Common myeloid progenitor, CD34-positive (primary cell): ENCODE measurements around the gene ALDH1A3.

Experiments
- CTCF ChIA-PET: fragments of 350-600 bp; sonication (Branson Sonifier 250); formaldehyde crosslinking; loops from one replicate; lab custom pipeline; 2021; ENCODE audit warnings: antibody characterized with exemption; lab: Charles Lee
- POLR2A ChIA-PET: fragments of 350-600 bp; sonication (Branson Sonifier 250); formaldehyde crosslinking; loops from one replicate; lab custom pipeline; 2021; ENCODE audit warnings: antibody characterized with exemption; lab: Charles Lee
- DNase-seq, 3 donors: peaks; one replicate each; pipeline versions ENCODE4 v3.0.0 to v3.0.0-alpha.2; 2013
- H3K27ac ChIP-seq, 2 experiments: 1 replicate in 1 of 2; 2 replicates in 1 of 2; pipeline ENCODE4 v1.7.0; 2013; ENCODE audit warnings: inconsistent platforms in 2 of 2, low read length in 2 of 2, mild to moderate bottlenecking in 2 of 2, low read depth in 1 of 2, moderate library complexity in 1 of 2; ENCODE audit not compliant: severe bottlenecking in 2 of 2, insufficient read depth in 1 of 2, poor library complexity in 1 of 2
- H3K27me3 ChIP-seq, 5 experiments: replicated peaks in 2 of 5; 1 replicate in 3 of 5; 2 replicates in 2 of 5; pipeline versions ENCODE4 v1.6.1 to v1.7.0; 2013; ENCODE audit warnings: low read length in 4 of 5, mild to moderate bottlenecking in 2 of 5, moderate library complexity in 2 of 5, inconsistent platforms in 1 of 5; ENCODE audit not compliant: insufficient read depth in 5 of 5, control insufficient read depth in 4 of 5
- H3K36me3 ChIP-seq, 4 experiments: 1 replicate in 2 of 4; 2 replicates in 2 of 4; pipeline versions ENCODE4 v1.6.1 to v1.7.0; 2013; ENCODE audit warnings: low read length in 3 of 4, control low read depth in 1 of 4, mild to moderate bottlenecking in 1 of 4; ENCODE audit not compliant: control insufficient read depth in 4 of 4, insufficient read depth in 4 of 4
- H3K4me1 ChIP-seq, 4 experiments: 1 replicate in 3 of 4; 2 replicates in 1 of 4; pipeline versions ENCODE4 v1.6.1 to v1.7.1; 2013; ENCODE audit warnings: low read length in 3 of 4, mild to moderate bottlenecking in 3 of 4, control low read depth in 1 of 4, inconsistent platforms in 1 of 4, moderate library complexity in 1 of 4; ENCODE audit not compliant: control insufficient read depth in 4 of 4, insufficient read depth in 4 of 4; ENCODE audit errors: control extremely low read depth in 1 of 4
- H3K4me3 ChIP-seq, 7 experiments: 1 replicate in 4 of 7; 2 replicates in 3 of 7; pipeline versions ENCODE4 v1.5.1 to v1.7.0; 2013; ENCODE audit warnings: mild to moderate bottlenecking in 7 of 7, low read length in 6 of 7, moderate library complexity in 6 of 7, inconsistent platforms in 2 of 7, low read depth in 2 of 7, control low read depth in 1 of 7; ENCODE audit not compliant: insufficient read depth in 4 of 7, control insufficient read depth in 1 of 7; ENCODE audit errors: extremely low read depth in 1 of 7
- H3K9me3 ChIP-seq, 5 experiments: 1 replicate in 4 of 5; 2 replicates in 1 of 5; pipeline versions ENCODE4 v1.6.1 to v1.7.1; 2013; ENCODE audit warnings: low read length in 4 of 5, mild to moderate bottlenecking in 2 of 5, inconsistent platforms in 1 of 5, low read depth in 1 of 5, moderate library complexity in 1 of 5; ENCODE audit not compliant: control insufficient read depth in 4 of 5, insufficient read depth in 2 of 5; ENCODE audit errors: control extremely low read depth in 1 of 5
- WGBS: methylation state at CpG from one replicate; pipeline ENCODE4 v1.1.5; 2013; ENCODE audit not compliant: insufficient coverage; 5-methylcytosine and 5-hydroxymethylcytosine counted together

Gene ALDH1A3

DNA sequence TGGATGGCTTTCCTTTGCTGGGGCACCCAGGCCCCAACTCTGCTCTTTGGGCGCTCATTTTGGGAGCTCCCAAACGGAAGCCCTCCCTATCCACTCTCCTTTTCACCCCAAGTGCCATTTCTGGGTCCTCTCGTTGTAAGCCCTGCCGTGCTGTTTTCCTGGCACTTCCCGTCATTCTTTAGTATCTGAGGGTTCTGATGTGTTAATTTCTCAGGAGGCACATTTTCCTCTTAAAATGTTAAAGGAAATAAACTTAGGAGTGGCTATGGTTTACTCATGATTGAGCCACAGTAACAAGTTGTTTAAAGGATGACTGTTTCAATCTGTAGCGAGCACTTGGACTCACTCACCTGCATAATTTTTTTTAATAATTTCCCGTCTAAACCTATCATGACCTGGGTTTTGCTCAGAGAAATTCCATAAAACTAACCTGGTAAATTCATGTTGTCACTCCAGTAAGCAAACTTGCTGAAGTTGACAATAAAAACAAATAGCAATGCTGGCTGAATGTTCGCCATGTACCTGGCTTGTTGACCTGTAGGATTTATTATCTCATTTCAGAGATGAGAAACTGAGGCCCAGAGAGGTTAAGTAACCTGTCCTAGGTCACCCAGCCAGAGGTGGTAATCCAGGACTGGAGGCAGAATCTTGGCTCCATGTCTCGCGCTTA, 10.6 kb downstream of the ALDH1A3 start:
- H3K4me3 ChIP-seq: no peak overlapping the region
- ChIA-PET POLR2A (no interaction called here), CTCF (interaction anchor here (0.8 to 2.3 kb wide), 4 partner anchors 15 to 118 kb away, joined by 3 to 9 read pairs (median 5); no protein-coding TSS in a partner anchor)
- H3K36me3 ChIP-seq: no peaks in the 10 kb centered on the region
- H3K27me3 ChIP-seq: peaks cover 0 to 83% (median 27%) of the 10 kb centered on the region in 5 experiments
- DNase-seq: no peak
- WGBS: 91% methylated on average over 7 of the region's 10 CpGs
- no peaks in the 10 kb centered on the region for H3K9me3 ChIP-seq
- H3K4me1 ChIP-seq: peaks cover 0 to 14% (median 4%) of the 10 kb centered on the region in 4 experiments
- no peak overlapping the region for H3K27ac ChIP-seq

DNA sequence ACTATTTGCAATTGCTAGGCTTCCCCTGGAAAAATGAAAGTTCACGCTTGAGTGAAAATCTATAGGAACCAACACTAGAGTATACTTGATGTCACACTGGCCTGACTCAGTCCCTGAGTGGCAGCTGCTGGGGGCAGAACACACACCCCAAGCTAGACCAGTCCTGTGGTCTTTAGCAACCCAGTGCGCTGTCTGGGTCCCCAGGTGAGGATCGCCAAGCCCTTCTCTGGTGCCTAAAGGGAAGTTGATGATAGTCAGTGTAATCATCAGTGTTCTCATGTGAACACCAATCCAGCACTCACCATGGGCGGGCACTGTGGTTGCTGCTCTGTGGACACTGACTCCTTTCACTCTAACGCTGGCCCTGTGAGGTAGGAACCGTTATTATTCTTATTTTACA, 11.2 kb downstream of the ALDH1A3 start:
- H3K9me3 ChIP-seq: no peaks in the 10 kb centered on the region
- no peak for DNase-seq
- no peak overlapping the region for H3K27ac ChIP-seq
- ChIA-PET POLR2A (no interaction called here), CTCF (interaction anchor here (1.2 kb wide), 1 partner anchor 16 kb away, joined by 4 read pairs; no protein-coding TSS in a partner anchor)
- H3K4me3 ChIP-seq: no peak overlapping the region
- 94% methylated on average over 4 of the region's 6 CpGs for WGBS
- no peaks in the 10 kb centered on the region for H3K36me3 ChIP-seq
- peaks cover 0 to 14% (median 4%) of the 10 kb centered on the region in 4 experiments for H3K4me1 ChIP-seq
- H3K27me3 ChIP-seq: peaks cover 0 to 77% (median 26%) of the 10 kb centered on the region in 5 experiments

DNA sequence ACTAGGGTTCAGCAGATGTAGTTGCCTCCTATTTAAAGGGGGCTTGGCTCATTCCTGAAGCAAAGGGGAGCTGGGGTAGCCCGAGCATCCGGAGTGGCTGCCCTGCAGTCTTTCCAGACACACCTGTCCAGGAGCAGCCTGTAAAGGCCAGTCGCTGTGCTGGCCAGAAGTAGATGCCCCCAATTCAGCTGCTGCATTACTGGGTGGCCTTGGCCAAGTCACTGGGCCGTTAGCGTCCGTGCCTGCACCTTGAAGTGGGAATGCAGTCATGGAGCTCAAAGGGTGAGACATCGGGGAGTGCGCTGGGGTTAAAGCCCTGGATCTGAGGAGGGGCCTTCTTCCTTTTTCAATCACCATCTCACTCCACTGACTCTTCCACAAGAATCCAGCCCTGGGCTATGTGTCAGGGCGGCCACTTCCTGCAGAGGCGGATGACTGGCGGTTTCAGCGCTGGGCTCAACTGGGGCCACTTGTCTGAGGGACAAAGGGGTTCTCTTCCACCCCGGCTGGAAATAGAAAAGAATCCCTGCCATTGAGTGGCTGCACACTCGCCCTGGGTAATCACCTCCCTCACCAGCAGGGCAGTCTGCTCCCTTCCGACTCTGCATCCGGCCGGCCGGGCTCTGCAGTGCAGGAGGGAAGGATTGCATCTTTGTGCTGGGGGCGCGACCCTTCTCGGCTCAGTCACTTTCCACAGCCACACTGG, 11.8 kb downstream of the ALDH1A3 start:
- H3K27me3 ChIP-seq: peaks cover 0 to 71% (median 23%) of the 10 kb centered on the region in 5 experiments
- H3K36me3 ChIP-seq: no peaks in the 10 kb centered on the region
- no peak overlapping the region for H3K27ac ChIP-seq
- H3K4me1 ChIP-seq: peaks cover 0 to 14% (median 4%) of the 10 kb centered on the region in 4 experiments
- DNase-seq: no peak
- ChIA-PET CTCF (interaction anchor here (0.8 to 2.1 kb wide), 3 partner anchors 12 to 20 kb away, joined by 4 to 6 read pairs (median 4); partner anchors contain the start of gene ALDH1A3), POLR2A (no interaction called here)
- no peak overlapping the region for H3K4me3 ChIP-seq
- H3K9me3 ChIP-seq: no peaks in the 10 kb centered on the region
- WGBS: 47% methylated on average over 17 of the region's 21 CpGs

DNA sequence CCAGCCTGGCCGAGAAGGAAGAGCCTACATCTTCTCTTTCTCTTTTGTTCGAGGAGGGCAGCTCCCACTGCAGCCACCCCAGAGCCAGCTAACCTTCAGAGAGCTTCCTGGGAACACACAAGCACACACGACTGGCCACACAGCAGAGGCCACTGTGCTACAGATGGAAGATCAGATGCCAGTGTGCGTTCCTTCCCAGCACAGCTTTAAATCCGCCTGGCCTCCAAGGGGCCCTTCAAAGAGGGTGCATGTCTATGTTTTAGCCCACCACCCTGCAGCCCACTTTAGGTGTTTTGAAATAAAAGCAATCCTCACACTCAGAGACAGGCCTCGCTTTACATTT, 12.4 kb downstream of the ALDH1A3 start:
- Histone ChIP-seq H3K27ac (no peak overlapping the region), H3K9me3 (no peaks in the 10 kb centered on the region), H3K4me3 (no peak overlapping the region), H3K4me1 (peaks cover 0 to 14% (median 4%) of the 10 kb centered on the region in 4 experiments), H3K36me3 (no peaks in the 10 kb centered on the region), H3K27me3 (peaks cover 0 to 67% (median 20%) of the 10 kb centered on the region in 5 experiments)
- DNase-seq: no peak
- CTCF ChIA-PET: interaction anchor here (0.8 to 2.1 kb wide), 3 partner anchors 12 to 20 kb away, joined by 4 to 6 read pairs (median 4); partner anchors contain the start of gene ALDH1A3
- WGBS: 71% methylated on average over 6 of the region's 6 CpGs
- POLR2A ChIA-PET: no interaction called here

DNA sequence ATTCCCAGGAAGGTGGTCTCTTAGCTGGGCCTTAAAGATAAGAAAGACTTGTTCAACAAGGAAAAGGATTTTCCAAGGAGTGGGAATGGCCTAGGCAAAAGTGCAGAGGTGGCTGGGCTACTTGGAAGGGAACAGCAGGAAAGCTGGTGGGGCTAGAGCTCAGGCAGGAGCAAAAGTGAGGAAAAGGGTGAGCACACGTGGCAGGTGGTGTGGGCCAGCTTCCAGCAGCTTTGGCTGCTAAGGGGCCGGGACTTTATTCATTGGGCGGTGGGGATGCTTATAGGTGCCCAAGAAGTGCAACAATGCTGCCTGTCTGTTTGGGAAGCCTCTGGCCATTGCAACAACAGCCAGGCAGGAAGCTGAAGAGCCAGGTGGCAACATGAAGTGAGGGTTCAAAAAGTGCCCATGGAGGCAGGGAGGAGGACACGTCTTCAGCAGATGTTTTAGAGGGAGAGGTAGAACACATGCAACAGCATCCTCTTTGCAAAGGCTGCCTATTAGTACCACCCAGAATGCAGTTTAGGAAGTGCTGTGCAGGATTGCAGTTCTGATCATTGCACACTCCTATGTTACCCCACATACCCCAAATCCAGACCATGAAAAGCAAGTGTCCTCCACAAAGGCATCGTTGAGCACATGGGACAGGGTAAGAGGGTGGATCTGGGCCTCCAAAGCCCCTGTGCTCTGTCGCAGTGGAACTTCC, 13.8 kb downstream of the ALDH1A3 start:
- Histone ChIP-seq H3K36me3 (no peaks in the 10 kb centered on the region), H3K27ac (no peak overlapping the region), H3K27me3 (peaks cover 0 to 56% (median 20%) of the 10 kb centered on the region in 5 experiments), H3K4me3 (no peak overlapping the region), H3K4me1 (peaks cover 0 to 14% (median 4%) of the 10 kb centered on the region in 4 experiments), H3K9me3 (no peaks in the 10 kb centered on the region)
- CTCF ChIA-PET: interaction anchor here (1.4 to 2.1 kb wide), 2 partner anchors 12 to 14 kb away, joined by 3 to 6 read pairs; partner anchors contain the start of gene ALDH1A3
- no peak for DNase-seq
- POLR2A ChIA-PET: no interaction called here
- WGBS: 86% methylated on average over 6 of the region's 6 CpGs

DNA sequence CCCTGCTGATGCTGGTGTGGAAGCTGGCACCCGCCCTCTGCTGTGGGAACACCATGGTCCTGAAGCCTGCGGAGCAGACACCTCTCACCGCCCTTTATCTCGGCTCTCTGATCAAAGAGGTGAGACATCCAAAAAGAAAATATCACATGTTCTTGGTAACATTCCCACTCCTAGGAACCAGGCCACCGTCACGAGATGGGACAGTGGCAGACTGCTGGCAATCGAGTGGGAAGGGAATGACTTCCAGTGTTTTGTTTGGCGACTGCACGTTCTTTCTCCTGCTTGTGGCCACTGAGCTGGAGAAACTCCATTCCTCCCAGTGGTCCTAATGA, 14.3 kb downstream of the ALDH1A3 start:
- no peak for DNase-seq
- WGBS: 89% methylated on average over 5 of the region's 9 CpGs
- Histone ChIP-seq H3K36me3 (no peaks in the 10 kb centered on the region), H3K9me3 (no peaks in the 10 kb centered on the region), H3K4me1 (peaks cover 0 to 14% (median 4%) of the 10 kb centered on the region in 4 experiments), H3K4me3 (no peak overlapping the region), H3K27me3 (peaks cover 0 to 51% (median 19%) of the 10 kb centered on the region in 5 experiments), H3K27ac (no peak overlapping the region)
- CTCF ChIA-PET: interaction anchor here (1.4 kb wide), 1 partner anchor 12 kb away, joined by 3 read pairs; no protein-coding TSS in a partner anchor
- POLR2A ChIA-PET: no interaction called here
